SK-N-SH (cell line): Measurements from ENCODE around the gene ZNF213.

Source experiments
- POLR2AphosphoS5 ChIP-seq: IDR thresholded peaks from 2 replicates; pipeline ENCODE4 v1.6.1; 2012; ENCODE audit warnings: low read depth, low read length
- RFX5 ChIP-seq: IDR thresholded peaks from 2 replicates; pipeline ENCODE4 v1.6.1; 2012; ENCODE audit warnings: mild to moderate bottlenecking, improper control_type of control experiment, low read length
- TF ChIP-seq, protein P1 (sequence below): fragments of 200-600 bp; sonication (generic); IDR thresholded peaks from 2 replicates; pipeline ENCODE4 v1.6.1; 2017; ENCODE audit warnings: antibody characterized with exemption, mild to moderate bottlenecking, moderate library complexity

- TF ChIP-seq, protein P1, sequence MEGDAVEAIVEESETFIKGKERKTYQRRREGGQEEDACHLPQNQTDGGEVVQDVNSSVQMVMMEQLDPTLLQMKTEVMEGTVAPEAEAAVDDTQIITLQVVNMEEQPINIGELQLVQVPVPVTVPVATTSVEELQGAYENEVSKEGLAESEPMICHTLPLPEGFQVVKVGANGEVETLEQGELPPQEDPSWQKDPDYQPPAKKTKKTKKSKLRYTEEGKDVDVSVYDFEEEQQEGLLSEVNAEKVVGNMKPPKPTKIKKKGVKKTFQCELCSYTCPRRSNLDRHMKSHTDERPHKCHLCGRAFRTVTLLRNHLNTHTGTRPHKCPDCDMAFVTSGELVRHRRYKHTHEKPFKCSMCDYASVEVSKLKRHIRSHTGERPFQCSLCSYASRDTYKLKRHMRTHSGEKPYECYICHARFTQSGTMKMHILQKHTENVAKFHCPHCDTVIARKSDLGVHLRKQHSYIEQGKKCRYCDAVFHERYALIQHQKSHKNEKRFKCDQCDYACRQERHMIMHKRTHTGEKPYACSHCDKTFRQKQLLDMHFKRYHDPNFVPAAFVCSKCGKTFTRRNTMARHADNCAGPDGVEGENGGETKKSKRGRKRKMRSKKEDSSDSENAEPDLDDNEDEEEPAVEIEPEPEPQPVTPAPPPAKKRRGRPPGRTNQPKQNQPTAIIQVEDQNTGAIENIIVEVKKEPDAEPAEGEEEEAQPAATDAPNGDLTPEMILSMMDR: no peak
- TF ChIP-seq RFX5 (no peak), POLR2AphosphoS5 (no peak)
Measured at GRCh38 chr16:3142327-3142726, 7.5 kb downstream of the ZNF213 start.
